ENCODE data around the gene DDI1.

The DDI1 gene

GRCh38 chr11:103997082-103997481, 39.4 kb upstream of the DDI1 start:
- TF ChIP-seq CTCF (conservative IDR thresholded peaks at IDR 0.05; ENCODE audit: low read length), result no peak
- H3K4me3 ChIP-seq (ENCODE audit: low read length), result no peak overlapping the region
- DNase-seq (ENCODE audit: low read depth), result no peak

- no peak overlapping the region for H3K4me3 ChIP-seq (ENCODE audit: low read length)
- TF ChIP-seq CTCF (conservative IDR thresholded peaks at IDR 0.05; ENCODE audit: low read length), result no peak
- DNase-seq (ENCODE audit: low read depth), result no peak
These were observed 37.5 kb upstream of the DDI1 start for GRCh38 chr11:103998826-103999508.

GRCh38 chr11:104000798-104001197, 35.6 kb upstream of the DDI1 start:
- TF ChIP-seq CTCF (conservative IDR thresholded peaks at IDR 0.05; ENCODE audit: low read length), result no peak
- DNase-seq (ENCODE audit: low read depth), result peak; percentile 79
- no peak overlapping the region for H3K4me3 ChIP-seq (ENCODE audit: low read length)

- no peak for TF ChIP-seq CTCF (conservative IDR thresholded peaks at IDR 0.05; ENCODE audit: low read length)
- H3K4me3 ChIP-seq (ENCODE audit: low read length), result no peak overlapping the region
- DNase-seq (ENCODE audit: low read depth), result peak; percentile 48
These were observed 34.8 kb upstream of the DDI1 start for GRCh38 chr11:104001561-104002056.

- no peak overlapping the region for H3K4me3 ChIP-seq (ENCODE audit: low read length)
- DNase-seq (ENCODE audit: low read depth), result peak; percentile 78
- TF ChIP-seq CTCF (conservative IDR thresholded peaks at IDR 0.05; ENCODE audit: low read length), result no peak
These were observed 32.9 kb upstream of the DDI1 start for GRCh38 chr11:104003491-104003890.

GRCh38 chr11:104005234-104005855, 31.1 kb upstream of the DDI1 start:
- no peak overlapping the region for H3K4me3 ChIP-seq (ENCODE audit: low read length)
- peak; percentile 36 for DNase-seq (ENCODE audit: low read depth)
- no peak for TF ChIP-seq CTCF (conservative IDR thresholded peaks at IDR 0.05; ENCODE audit: low read length)

- H3K4me3 ChIP-seq (ENCODE audit: low read length), result no peak overlapping the region
- no peak for DNase-seq (ENCODE audit: low read depth)
- TF ChIP-seq CTCF (conservative IDR thresholded peaks at IDR 0.05; ENCODE audit: low read length), result no peak
These were observed 26.7 kb upstream of the DDI1 start for GRCh38 chr11:104009744-104010143.
